Esophagus squamous epithelium (tissue), 4 donors: ENCODE data around the gene CDC25C.

Experiments used
- CTCF ChIP-seq, 6 experiments: fragments of 450-650 bp in 4 of 6; fragments of 200-600 bp in 2 of 6; sonication (generic) in 2 of 6; IDR thresholded peaks; one replicate each; pipeline ENCODE4 v1.5.1; 2016 to 2019; ENCODE audit warnings: antibody characterized with exemption in 6 of 6, mild to moderate bottlenecking in 4 of 6, moderate library complexity in 4 of 6
- POLR2A ChIP-seq, 4 donors: fragments of 450-650 bp; IDR thresholded peaks; one replicate each; pipeline ENCODE4 v1.6.1; 2017; ENCODE audit warnings: antibody characterized with exemption in 4 of 4, mild to moderate bottlenecking in 4 of 4, moderate library complexity in 3 of 4

DNA sequence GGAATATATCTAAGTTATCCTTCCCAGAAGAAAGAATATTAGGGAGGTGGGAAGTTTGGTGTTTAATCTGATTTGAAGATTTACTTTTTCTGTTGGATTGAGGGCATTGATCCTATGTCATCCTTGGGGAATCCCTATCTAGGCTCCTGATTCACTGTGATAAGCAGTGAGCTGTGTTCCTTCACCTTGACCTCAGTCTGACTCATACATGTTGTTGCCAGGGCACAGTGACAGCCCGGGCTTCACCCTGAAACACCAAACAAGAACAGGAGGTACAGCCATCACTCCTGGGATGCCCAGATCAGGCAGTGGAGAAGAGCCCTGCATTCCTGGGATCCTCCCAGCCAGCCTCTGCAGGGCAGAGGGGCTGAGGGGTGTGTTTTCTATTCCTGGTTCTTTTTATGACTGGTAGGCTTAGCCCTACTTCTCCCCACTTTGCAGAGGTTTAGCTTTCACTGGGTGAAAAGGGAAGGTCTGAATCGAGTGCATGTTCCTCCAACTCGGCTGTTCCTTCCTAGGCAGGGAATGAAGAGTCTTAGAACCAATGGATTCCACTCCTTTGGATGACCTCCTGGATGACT, 3.4 kb upstream of the CDC25C start:
- TF ChIP-seq CTCF (IDR thresholded peaks at IDR 0.05) (no peak), POLR2A (IDR thresholded peaks at IDR 0.05) (no peak)
